NCI-H526 treated with DMSO at 0.1 percent for 48 hours (cell line): ENCODE measurements around the gene CT47B1.
"Not testable (repeated sequence)": the region's sequence is repeated elsewhere in the genome, so short reads cannot be mapped to it uniquely, and the experiment has no call there.

ENCODE experiments used
- DNase-seq: peaks from one replicate; lab custom pipeline; 2025; lab: John Stamatoyannopoulos, UW

Gene CT47B1

GRCh38 chrX:120875766-120876165 lies at the start of gene CT47B1:
Gene CT47B1 (minus strand): TSS chrX:120875866. CDS start chrX:120875670, 196 bp downstream.
- DNase-seq: not testable (repeated sequence)

DNA sequence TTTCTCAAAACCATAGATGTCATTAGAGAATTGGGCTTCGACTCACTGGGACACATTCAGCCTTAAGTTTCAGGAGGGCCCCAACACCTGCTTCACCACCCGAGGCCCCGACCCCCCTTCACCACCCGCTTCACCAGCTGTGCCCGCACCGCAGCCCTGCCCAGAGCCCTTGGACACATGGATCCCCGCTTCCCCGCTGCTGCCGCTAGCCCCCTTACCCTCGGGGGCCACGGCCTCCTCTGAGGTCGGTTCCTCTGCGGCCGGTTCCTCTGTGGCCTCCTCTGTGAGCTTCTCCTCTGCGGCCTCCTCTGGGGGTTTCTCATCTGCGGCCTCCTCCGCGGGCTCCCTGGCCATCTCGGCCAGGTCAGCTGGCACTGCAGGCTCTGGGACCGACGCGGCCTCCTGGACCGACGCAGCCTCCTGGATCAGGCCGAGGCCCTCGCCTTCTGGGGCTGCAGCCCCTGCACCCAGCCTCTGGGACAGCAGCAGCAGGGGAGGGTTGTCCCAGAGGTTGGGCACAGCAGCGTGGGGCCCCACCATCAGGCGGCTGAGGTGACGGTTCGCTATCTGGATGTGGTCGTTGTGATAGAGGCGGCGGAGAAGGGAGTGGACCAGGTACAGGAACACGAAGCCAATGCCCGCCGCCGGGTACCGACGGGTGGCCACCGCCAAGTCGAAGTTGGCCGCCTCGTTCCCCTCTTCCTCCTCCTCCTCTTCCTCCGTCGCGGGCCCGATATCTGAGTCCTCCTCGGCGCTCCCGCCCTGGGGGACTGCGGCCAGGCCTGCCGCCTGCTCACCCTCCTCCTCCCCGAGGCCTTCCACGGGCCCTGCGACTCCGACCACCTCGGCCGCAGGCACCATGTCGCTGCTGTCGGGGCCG lies 748 bp downstream of the CT47B1 start:
- DNase-seq: no peak

GRCh38 chrX:120857240-120857639 lies 18.4 kb downstream of the CT47B1 start:
- DNase-seq: no peak

DNA sequence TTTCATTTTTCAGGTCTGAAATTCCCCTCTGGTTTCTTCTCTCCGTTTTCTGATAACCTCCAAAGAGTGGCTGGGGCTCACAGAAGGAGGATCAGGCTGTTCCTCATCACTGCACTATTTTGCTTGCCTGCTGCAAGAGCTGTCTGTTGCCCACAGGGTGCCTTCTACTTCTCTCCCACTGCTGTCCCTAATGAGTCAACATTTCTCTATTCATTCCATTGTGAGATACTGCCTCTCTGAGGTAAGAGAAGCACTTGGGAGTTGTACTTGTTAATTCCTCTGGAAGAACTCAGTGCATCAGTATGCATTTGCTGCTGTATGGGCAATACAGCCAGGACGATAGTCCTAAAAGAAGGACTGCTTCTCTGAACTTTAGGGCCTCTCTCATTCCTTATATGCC lies 34.8 kb downstream of the CT47B1 start:
- no peak for DNase-seq

DNA sequence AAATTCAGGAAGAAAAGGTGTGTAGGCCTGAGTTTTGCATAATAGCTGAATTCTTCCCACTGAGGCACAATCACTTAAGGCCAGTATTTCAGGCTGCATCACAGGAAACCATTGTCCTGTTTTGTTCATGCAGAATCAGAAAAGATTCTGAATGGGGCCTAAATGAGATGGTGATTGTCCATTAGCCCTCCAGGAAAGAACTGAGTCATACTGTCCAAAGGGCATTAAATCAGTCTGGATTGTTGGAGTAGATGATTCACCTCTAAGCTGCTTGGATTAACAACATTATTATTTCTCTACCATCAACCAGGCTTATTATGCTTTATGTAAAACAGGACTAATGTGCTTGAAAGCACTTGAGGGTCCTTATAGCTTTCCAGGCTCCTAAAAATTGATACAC lies 36.2 kb downstream of the CT47B1 start:
- no peak for DNase-seq

GRCh38 chrX:120827213-120827612 lies 48.5 kb downstream of the CT47B1 start:
- DNase-seq: not testable (repeated sequence)

DNA sequence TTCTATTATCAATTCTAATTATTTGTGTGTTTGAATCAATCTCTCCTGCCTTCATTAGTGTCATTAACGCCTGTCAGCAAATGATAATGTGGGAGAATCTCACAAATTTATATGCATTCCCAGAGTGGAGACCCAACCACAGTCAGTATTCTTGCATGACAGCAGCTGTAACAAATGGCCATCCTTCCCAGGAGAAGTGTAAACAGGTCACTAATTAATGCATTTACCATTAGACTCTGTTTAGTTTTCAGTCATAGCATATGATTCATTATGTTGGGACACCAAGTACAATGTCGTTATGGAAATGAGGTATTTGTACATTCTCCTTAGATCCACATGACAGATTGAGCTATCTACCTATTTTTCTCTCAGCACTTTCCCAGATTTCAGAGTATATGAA lies 50.5 kb downstream of the CT47B1 start:
- no peak for DNase-seq

- no peak for DNase-seq
Measured at GRCh38 chrX:120824021-120824420, 51.6 kb downstream of the CT47B1 start.

DNA sequence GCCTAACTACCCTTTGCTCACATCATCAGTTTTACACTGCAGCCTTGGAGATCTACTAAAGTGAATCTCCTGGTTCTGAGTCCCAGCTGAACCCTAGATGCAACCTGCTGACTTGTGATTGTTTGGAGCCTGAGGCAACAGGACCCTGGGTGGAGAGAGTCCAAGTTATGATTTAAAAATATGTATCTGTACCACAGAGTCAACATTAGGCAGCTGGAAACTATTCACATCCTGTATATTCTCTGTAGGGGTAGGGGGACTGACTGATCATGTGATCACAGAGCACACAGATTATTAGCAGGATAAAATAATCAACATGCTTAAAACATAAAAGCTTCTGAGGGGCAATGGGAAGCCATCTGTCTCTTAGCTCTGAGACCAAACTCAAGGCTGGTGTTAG lies 52.1 kb downstream of the CT47B1 start:
- no peak for DNase-seq
